WTC11 (cell line): ENCODE measurements around the gene RBM19.

Source experiments
- ATF3 ChIP-seq: sonication (generic); formaldehyde crosslinking; conservative IDR thresholded peaks from 2 replicates; pipeline ENCODE4 v1.8.1; 2022; ENCODE audit warnings: mild to moderate bottlenecking, missing genetic modification reagents
- CTCF ChIP-seq: fragments of 200-600 bp; IDR thresholded peaks from 2 replicates; pipeline ENCODE4 v1.8.0; 2022; ENCODE audit warnings: antibody characterized with exemption
- E2F4 ChIP-seq: sonication (generic); formaldehyde crosslinking; IDR thresholded peaks from 2 replicates; pipeline ENCODE4 v1.8.1; 2022; ENCODE audit warnings: low read depth, mild to moderate bottlenecking, moderate library complexity, missing genetic modification reagents, borderline replicate concordance
- ELF4 ChIP-seq: sonication (generic); formaldehyde crosslinking; IDR thresholded peaks from 2 replicates; pipeline ENCODE4 v1.8.1; 2022; ENCODE audit warnings: low read depth, mild to moderate bottlenecking, moderate library complexity, missing genetic modification reagents
- GABPB1 ChIP-seq: sonication (generic); formaldehyde crosslinking; IDR thresholded peaks from 2 replicates; pipeline ENCODE4 v1.8.1; 2023; ENCODE audit warnings: mild to moderate bottlenecking, missing genetic modification reagents
- SMAD3 ChIP-seq: sonication (generic); formaldehyde crosslinking; IDR thresholded peaks from 2 replicates; pipeline ENCODE4 v1.8.0; 2022; ENCODE audit warnings: missing genetic modification reagents, mild to moderate bottlenecking, borderline replicate concordance
- SP1 ChIP-seq: sonication (generic); formaldehyde crosslinking; conservative IDR thresholded peaks from 2 replicates; pipeline ENCODE4 v1.8.1; 2022; ENCODE audit warnings: missing genetic modification reagents
- TCF7 ChIP-seq: sonication (generic); formaldehyde crosslinking; IDR thresholded peaks from 2 replicates; pipeline ENCODE4 v1.8.0; 2022; ENCODE audit warnings: mild to moderate bottlenecking, low read depth, missing genetic modification reagents, moderate library complexity
- USF2 ChIP-seq: sonication (generic); formaldehyde crosslinking; IDR thresholded peaks from 2 replicates; pipeline ENCODE4 v1.8.1; 2023; ENCODE audit warnings: mild to moderate bottlenecking, missing genetic modification reagents, moderate library complexity
- ZBTB43 ChIP-seq: sonication (generic); formaldehyde crosslinking; IDR thresholded peaks from 2 replicates; pipeline ENCODE4 v1.8.1; 2023; ENCODE audit warnings: mild to moderate bottlenecking, missing genetic modification reagents
- ZNF416 ChIP-seq: fragments of 250-450 bp; sonication (Bioruptor Pico); IDR thresholded peaks from 2 replicates; pipeline ENCODE4 v1.9.0; 2021; ENCODE audit warnings: mild to moderate bottlenecking, inconsistent platforms

- TF ChIP-seq CTCF (no peak), GABPB1 (CRISPR knock-in tag) (no peak), SMAD3 (CRISPR knock-in tag) (no peak), SP1 (CRISPR knock-in tag) (no peak), ATF3 (CRISPR knock-in tag) (no peak), ZNF416 (no peak), ZBTB43 (CRISPR knock-in tag) (no peak), USF2 (no peak), E2F4 (CRISPR knock-in tag) (no peak), ELF4 (no peak), TCF7 (no peak)
These were observed 173.7 kb downstream of the RBM19 start for GRCh38 chr12:113792450-113792849.
